ENCODE data around the gene CRIP3.
"Not testable (repeated sequence)": the region's sequence is repeated elsewhere in the genome, so short reads cannot be mapped to it uniquely, and the experiment has no call there.

Gene CRIP3, protein sequence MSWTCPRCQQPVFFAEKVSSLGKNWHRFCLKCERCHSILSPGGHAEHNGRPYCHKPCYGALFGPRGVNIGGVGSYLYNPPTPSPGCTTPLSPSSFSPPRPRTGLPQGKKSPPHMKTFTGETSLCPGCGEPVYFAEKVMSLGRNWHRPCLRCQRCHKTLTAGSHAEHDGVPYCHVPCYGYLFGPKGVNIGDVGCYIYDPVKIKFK

GRCh38 chr6:43308101-43308989 lies at the start of gene CRIP3:
Gene CRIP3, minus strand, starts transcription at chr6:43308826. Its CDS starts 34 bp downstream, at chr6:43308792.
- peak; percentile 58 for DNase-seq

DNA sequence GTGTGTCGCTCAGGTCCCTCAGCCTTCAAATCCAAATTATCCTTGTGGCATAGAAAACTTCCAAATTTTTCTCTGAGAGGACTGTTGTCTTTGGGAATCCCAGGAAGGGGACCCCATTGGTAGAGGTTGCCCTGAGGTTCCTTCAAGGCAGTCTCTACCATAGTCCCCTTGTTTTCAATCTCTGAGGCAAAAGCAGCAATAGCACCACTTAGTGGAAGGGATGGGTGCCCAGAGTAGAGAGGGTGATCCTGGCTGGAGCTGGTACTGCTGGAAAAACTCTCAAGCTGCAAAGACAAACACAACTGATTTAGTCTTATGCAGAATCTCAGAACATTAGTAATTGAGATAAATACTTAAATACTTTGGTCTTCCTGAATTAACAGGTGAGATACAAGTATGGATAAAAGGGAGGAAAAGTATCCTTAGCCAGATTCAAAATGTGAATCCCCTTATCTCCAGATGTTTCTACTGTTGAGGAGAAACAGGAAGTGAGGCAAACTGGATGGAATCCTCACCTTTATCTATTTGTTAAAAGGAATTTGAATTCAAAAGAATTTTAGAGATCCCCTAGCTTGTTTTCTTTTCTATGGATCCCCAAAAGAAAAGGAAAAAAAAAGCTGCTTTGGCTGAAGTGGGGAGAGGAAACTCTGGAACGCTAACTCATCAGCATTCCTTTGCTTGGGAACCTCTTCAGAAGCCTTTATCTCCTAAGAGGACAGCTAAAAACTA lies 47.4 kb upstream of the CRIP3 start:
- DNase-seq = no peak

- not testable (repeated sequence) for DNase-seq
Observed at GRCh38 chr6:43351951-43352350, 43.3 kb upstream of the CRIP3 start.

DNA sequence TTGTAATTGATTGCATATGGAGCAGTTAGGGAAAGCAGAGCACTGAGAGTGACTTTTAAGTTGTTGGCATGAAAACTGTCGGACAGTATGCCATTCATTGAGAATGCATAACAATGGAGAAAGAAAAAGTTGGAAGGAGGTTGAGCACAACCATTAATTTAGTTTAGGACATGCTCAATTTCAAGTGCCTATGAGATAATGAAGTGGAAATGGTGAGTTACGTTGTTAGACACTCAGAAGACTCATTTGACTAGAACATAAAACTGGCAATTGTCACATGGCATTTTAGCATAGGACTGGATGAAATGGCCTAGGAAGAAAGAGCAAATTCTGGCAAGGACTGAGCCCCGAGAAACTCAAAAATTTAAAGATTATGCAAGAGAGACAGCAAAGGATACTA lies 38.8 kb upstream of the CRIP3 start:
- DNase-seq = no peak

DNA sequence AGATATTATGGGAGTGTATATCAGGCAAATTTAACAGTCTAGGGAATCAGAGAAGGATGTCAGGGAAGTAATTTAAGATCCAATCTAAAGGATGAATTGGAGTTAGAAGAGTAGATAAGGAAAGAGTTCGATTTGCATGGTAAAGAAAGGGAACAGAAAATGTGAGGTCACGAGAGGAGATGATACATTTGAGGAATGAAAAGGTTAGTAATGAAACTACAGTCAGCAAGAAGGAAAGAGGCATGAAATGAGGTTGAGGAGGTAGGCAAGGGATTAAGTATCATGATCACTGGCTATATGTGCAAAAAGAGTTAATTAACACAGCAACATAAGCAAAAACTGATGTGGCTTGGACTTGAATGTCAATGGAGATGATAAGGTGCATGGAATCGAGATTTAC lies 38.4 kb upstream of the CRIP3 start:
- no peak for DNase-seq

DNA sequence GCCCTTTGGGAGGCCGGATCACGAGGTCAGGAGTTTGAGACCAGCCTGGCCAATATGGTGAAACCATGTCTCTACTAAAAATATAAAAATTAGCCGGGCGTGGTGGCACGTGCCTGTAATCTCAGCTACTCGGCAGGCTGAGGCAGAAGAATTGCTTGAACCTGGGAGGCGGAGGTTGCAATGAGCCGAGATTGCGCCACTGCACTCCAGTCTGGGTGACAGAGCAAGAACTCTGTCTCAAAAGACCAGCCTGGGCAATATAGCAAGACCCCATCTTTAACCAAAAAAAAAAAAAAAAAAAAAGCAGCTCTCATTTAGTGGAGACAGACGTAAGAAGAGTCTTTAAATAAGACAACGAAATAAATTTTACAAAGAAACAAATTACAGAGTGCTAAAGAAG lies 37.6 kb upstream of the CRIP3 start:
- not testable (repeated sequence) for DNase-seq

GRCh38 chr6:43339168-43339567 lies 30.5 kb upstream of the CRIP3 start:
- DNase-seq = no peak

- DNase-seq = no peak
Observed at GRCh38 chr6:43338243-43338642, 29.6 kb upstream of the CRIP3 start.

DNA sequence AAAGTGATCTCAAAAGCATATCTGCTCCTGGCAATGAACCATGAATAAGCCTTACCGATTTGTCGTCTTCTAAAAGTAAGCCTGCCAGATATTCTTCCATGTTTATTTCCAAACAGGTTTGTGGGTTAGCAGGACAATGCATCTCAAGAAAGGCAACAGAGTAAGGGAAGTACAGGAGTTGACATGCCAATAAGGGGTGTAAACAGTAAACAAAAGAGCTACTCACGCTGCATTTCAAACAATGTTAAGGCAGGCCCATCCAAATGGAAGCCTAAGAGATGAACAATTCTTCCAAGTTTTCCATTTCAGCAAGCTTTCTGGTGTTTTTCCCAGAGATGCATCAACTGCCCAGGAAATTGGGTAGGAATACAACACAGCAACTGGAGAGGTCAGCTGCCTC lies 27.8 kb upstream of the CRIP3 start:
- DNase-seq = no peak

GRCh38 chr6:43335469-43335868 lies 26.8 kb upstream of the CRIP3 start:
- no peak for DNase-seq

- peak; percentile 32 for DNase-seq
Observed at GRCh38 chr6:43334466-43335095, 26.0 kb upstream of the CRIP3 start.

- no peak for DNase-seq
Observed at GRCh38 chr6:43331891-43332290, 23.3 kb upstream of the CRIP3 start.

GRCh38 chr6:43331470-43331869 lies 22.8 kb upstream of the CRIP3 start:
- DNase-seq = no peak

- DNase-seq = no peak
Observed at GRCh38 chr6:43328528-43328927, 19.9 kb upstream of the CRIP3 start.

GRCh38 chr6:43325876-43326275 lies 17.2 kb upstream of the CRIP3 start:
- DNase-seq = no peak

GRCh38 chr6:43318011-43318410 lies 9.4 kb upstream of the CRIP3 start:
- DNase-seq = no peak

- no peak for DNase-seq
Observed at GRCh38 chr6:43313813-43314212, 5.2 kb upstream of the CRIP3 start.

DNA sequence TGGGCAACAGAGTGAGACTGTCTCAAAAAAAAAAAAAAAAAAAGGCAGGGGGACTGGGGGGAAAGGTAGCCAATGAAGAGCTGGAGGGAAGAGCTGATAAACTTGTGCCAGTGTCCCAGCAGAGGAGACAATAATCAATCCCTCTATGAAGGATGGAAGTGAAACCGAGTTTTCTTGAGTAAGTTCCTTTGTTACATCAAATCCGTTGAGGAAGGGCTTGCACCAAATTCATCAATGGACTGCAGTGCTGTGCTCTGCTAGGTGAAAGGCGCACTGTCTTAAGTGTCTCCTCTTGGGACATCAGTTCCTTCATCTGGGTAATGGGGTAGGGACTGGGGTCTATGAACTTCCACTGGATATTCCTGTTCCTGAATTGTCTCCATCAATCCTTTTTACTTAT lies 3.0 kb upstream of the CRIP3 start:
- DNase-seq = no peak

DNA sequence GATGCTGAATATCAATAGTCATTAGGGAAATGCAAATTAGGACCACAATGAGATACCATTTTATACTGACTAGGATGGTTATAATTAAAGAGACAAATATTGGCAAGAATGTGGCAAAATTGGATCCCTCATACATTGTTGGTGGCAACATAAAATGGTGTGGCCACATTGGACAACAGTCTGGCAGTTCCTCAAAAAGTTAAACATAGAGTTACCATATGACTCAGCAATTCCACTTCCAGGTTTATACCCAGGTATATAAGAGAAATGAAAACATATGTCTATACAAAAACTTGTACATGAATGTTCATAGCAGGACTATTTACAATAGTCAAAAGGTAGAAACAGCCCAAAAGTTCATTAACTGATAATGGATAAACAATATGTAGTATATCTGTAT lies 2.0 kb upstream of the CRIP3 start:
- DNase-seq = no peak

GRCh38 chr6:43310134-43310533 lies 1.5 kb upstream of the CRIP3 start:
- no peak for DNase-seq

DNA sequence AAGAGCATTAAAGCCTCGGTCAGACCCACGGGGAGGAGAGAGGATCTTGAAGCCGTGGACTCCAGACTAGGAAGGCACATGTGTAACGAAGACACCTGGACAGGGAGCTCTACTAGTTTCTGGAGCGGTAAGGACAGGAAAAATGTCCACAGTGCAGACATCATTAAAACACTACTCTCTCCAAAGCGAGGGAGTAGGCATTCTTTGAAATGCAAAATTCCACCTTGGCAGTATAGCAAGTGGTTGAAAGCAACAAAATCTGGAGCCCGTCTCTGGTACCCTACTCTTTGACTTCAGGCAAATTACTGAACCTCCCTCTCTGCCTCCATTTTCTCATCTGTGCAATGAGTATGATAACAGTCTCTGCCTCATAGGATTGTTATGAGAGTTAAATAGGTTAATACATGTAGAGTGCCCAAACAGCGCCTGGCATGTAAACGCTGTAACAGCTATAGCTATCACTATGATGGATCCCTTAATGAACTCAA lies 408 bp upstream of the CRIP3 start:
- DNase-seq = no peak

- DNase-seq = no peak
Observed at GRCh38 chr6:43307451-43308100, 1.1 kb downstream of the CRIP3 start.

- no peak for DNase-seq
Observed at GRCh38 chr6:43306086-43306485, 2.5 kb downstream of the CRIP3 start.
